GM21737 (cell line): ENCODE measurements around the gene STRA6.
"Not testable (repeated sequence)": the region's sequence is repeated elsewhere in the genome, so short reads cannot be mapped to it uniquely, and the experiment has no call there.

Source experiments
- ATAC-seq: cut with Tn5 transposase; IDR thresholded peaks from one replicate; pipeline ENCODE4 v1.9.1; 2021; ENCODE audit warnings: mild to moderate bottlenecking, moderate library complexity; ENCODE audit not compliant: unreplicated experiment

STRA6 gene

GRCh38 chr15:74167891-74168331 lies 34.7 kb downstream of the STRA6 start:
- ATAC-seq = no peak

GRCh38 chr15:74165461-74165860 lies 37.1 kb downstream of the STRA6 start:
- ATAC-seq = no peak

- ATAC-seq = not testable (repeated sequence)
Observed at GRCh38 chr15:74162195-74162536, 40.4 kb downstream of the STRA6 start.

GRCh38 chr15:74160390-74160789 lies 42.2 kb downstream of the STRA6 start:
- ATAC-seq = not testable (repeated sequence)

GRCh38 chr15:74159773-74160172 lies 42.8 kb downstream of the STRA6 start:
- no peak for ATAC-seq

GRCh38 chr15:74158855-74159650 lies 43.5 kb downstream of the STRA6 start:
- no peak for ATAC-seq

GRCh38 chr15:74157868-74158827 lies 44.4 kb downstream of the STRA6 start:
- no peak for ATAC-seq

- ATAC-seq = no peak
Observed at GRCh38 chr15:74156678-74157411, 45.7 kb downstream of the STRA6 start.

GRCh38 chr15:74155766-74156417 lies 46.7 kb downstream of the STRA6 start:
- no peak for ATAC-seq

GRCh38 chr15:74147051-74147450 lies 55.5 kb downstream of the STRA6 start:
- no peak for ATAC-seq

- ATAC-seq = no peak
Observed at GRCh38 chr15:74146277-74146800, 56.2 kb downstream of the STRA6 start.

- no peak for ATAC-seq
Observed at GRCh38 chr15:74144153-74144775, 58.3 kb downstream of the STRA6 start.

GRCh38 chr15:74141591-74141990 lies 61.0 kb downstream of the STRA6 start:
- ATAC-seq = no peak

GRCh38 chr15:74138642-74139041 lies 63.9 kb downstream of the STRA6 start:
- ATAC-seq = no peak

- no peak for ATAC-seq
Observed at GRCh38 chr15:74137537-74137894, 65.1 kb downstream of the STRA6 start.

- no peak for ATAC-seq
Observed at GRCh38 chr15:74136814-74137536, 65.6 kb downstream of the STRA6 start.

GRCh38 chr15:74136540-74136813 lies 66.1 kb downstream of the STRA6 start:
- ATAC-seq = no peak

GRCh38 chr15:74135041-74135565 lies 67.5 kb downstream of the STRA6 start:
- ATAC-seq = no peak

GRCh38 chr15:74134387-74135027 lies 68.1 kb downstream of the STRA6 start:
- no peak for ATAC-seq
